Right forelimb (tissue), 1 donor: ENCODE results near the gene SRGAP2B.
"Not testable (repeated sequence)": the region's sequence is repeated elsewhere in the genome, so short reads cannot be mapped to it uniquely, and the experiment has no call there.

Source experiments
- DNase-seq: peaks from one replicate; pipeline ENCODE4 v3.0.0-alpha.2; 2018

Gene SRGAP2B

GRCh38 chr1:144889450-144890115 is 205.5 kb downstream of the SRGAP2B start:
- DNase-seq = not testable (repeated sequence)

GRCh38 chr1:144883022-144883421 is 212.1 kb downstream of the SRGAP2B start:
- DNase-seq = peak; percentile 41

- DNase-seq = not testable (repeated sequence)
Observed at GRCh38 chr1:144882343-144882742, 212.8 kb downstream of the SRGAP2B start.

- DNase-seq = not testable (repeated sequence)
Observed at GRCh38 chr1:144858607-144859006, 236.5 kb downstream of the SRGAP2B start.
